H1 (cell line): Measurements from ENCODE around the gene REG4. TPM values are rescaled to one million over a fixed set of nuclear protein-coding genes. Genes with fewer than 3 reads are reported as not detected.

Experiments used
- CTCF ChIA-PET: fragments of 300-600 bp; sonication (Branson Sonifier 250); formaldehyde crosslinking; loops from one replicate; lab custom pipeline; 2021; ENCODE audit not compliant: partially characterized antibody; lab: Charles Lee
- POLR2A ChIA-PET: fragments of 300-600 bp; sonication (Branson Sonifier 250); formaldehyde crosslinking; loops from one replicate; lab custom pipeline; 2021; ENCODE audit warnings: inconsistent platforms; ENCODE audit not compliant: partially characterized antibody; lab: Charles Lee
- DNase-seq, 2 experiments: peaks; one replicate each; pipeline versions ENCODE4 v3.0.0 to v3.0.0-alpha.2; 2010 to 2022; ENCODE audit warnings: low spot score in 2 of 2, low read depth in 1 of 2, mixed read lengths in 1 of 2
- FAIRE-seq: peaks from 2 replicates; lab custom pipeline; 2011; peaks lifted over from hg19 to GRCh38; lab: Jason Lieb, UNC
- H2AFZ ChIP-seq: 2 replicates; pipeline ENCODE4 v1.8.1; 2012; ENCODE audit warnings: low read length, inconsistent platforms
- H2AK5ac ChIP-seq: 2 replicates; pipeline ENCODE4 v1.6.1; 2013; ENCODE audit warnings: low read depth, low read length
- H2BK120ac ChIP-seq: replicated peaks from 2 replicates; pipeline ENCODE3; 2013; ENCODE audit warnings: low read depth, low read length, inconsistent platforms
- H2BK12ac ChIP-seq: 2 replicates; pipeline ENCODE4 v1.6.1; 2013; ENCODE audit warnings: low read depth, low read length
- H2BK15ac ChIP-seq: 2 replicates; pipeline ENCODE4 v1.6.1; 2013; ENCODE audit warnings: low read length
- H2BK20ac ChIP-seq: 2 replicates; pipeline ENCODE4 v1.6.1; 2013; ENCODE audit warnings: low read length
- H2BK5ac ChIP-seq: 2 replicates; pipeline ENCODE4 v1.6.1; 2013; ENCODE audit warnings: low read depth, low read length
- H3K14ac ChIP-seq: 2 replicates; pipeline ENCODE4 v1.6.1; 2013; ENCODE audit warnings: inconsistent platforms; ENCODE audit not compliant: insufficient read length
- H3K18ac ChIP-seq: 2 replicates; pipeline ENCODE4 v1.6.1; 2013; ENCODE audit warnings: low read length; ENCODE audit errors: extremely low read depth
- H3K23ac ChIP-seq: 2 replicates; pipeline ENCODE4 v1.6.1; 2013; ENCODE audit warnings: inconsistent platforms; ENCODE audit not compliant: insufficient read length
- H3K23me2 ChIP-seq: 2 replicates; pipeline ENCODE4 v1.6.1; 2013; ENCODE audit warnings: low read depth, low read length
- H3K27ac ChIP-seq: 2 replicates; pipeline ENCODE4 v1.6.1; 2011; ENCODE audit warnings: low read depth, low read length, inconsistent platforms
- H3K27me3 ChIP-seq, 4 experiments: replicated peaks in 1 of 4; 1 replicate in 1 of 4; 2 replicates in 3 of 4; pipeline versions ENCODE4 v1.6.1 to v1.8.1; 2011 to 2013; ENCODE audit warnings: low read length in 3 of 4, mild to moderate bottlenecking in 3 of 4, inconsistent platforms in 2 of 4, mixed read lengths in 2 of 4, moderate library complexity in 1 of 4; ENCODE audit not compliant: control insufficient read depth in 3 of 4, insufficient read depth in 3 of 4; ENCODE audit errors: extremely low read depth in 1 of 4
- H3K36me3 ChIP-seq, 4 experiments: 2 replicates each; pipeline versions ENCODE4 v1.6.1 to v1.8.1; 2011 to 2013; ENCODE audit warnings: mild to moderate bottlenecking in 4 of 4, low read length in 3 of 4, moderate library complexity in 2 of 4, control low read depth in 1 of 4, inconsistent platforms in 1 of 4; ENCODE audit not compliant: insufficient read depth in 4 of 4, control insufficient read depth in 2 of 4
- H3K4ac ChIP-seq: replicated peaks from 2 replicates; pipeline ENCODE3; 2013; ENCODE audit warnings: low read length, low read depth, mixed read lengths, inconsistent platforms; ENCODE audit not compliant: insufficient read length
- H3K4me1 ChIP-seq, 4 experiments: replicated peaks in 1 of 4; 1 replicate in 1 of 4; 2 replicates in 3 of 4; pipeline versions ENCODE4 v1.6.1 to v1.8.1; 2011 to 2013; ENCODE audit warnings: low read length in 3 of 4, inconsistent platforms in 2 of 4, mixed read lengths in 1 of 4; ENCODE audit not compliant: insufficient read depth in 4 of 4, control insufficient read depth in 3 of 4
- H3K4me2 ChIP-seq, 2 experiments: 2 replicates each; pipeline versions ENCODE4 v1.6.1 to v1.8.1; 2011 to 2013; ENCODE audit warnings: low read depth in 2 of 2, low read length in 2 of 2, control low read depth in 1 of 2, inconsistent platforms in 1 of 2, mild to moderate bottlenecking in 1 of 2; ENCODE audit not compliant: insufficient read depth in 1 of 2
- H3K4me3 ChIP-seq, 4 experiments: fragments of 200-600, 300-600 bp in 1 of 4; sonication (generic), shearing (Covaris generic), sonication (Bioruptor Twin) in 1 of 4; 2 replicates each; pipeline versions ENCODE4 v1.5.1 to v1.8.1; 2011 to 2016; ENCODE audit warnings: low read length in 4 of 4, low read depth in 3 of 4, control low read depth in 2 of 4, inconsistent platforms in 2 of 4, mild to moderate bottlenecking in 2 of 4, mixed read lengths in 1 of 4, moderate library complexity in 1 of 4; ENCODE audit not compliant: insufficient read depth in 2 of 4; ENCODE audit errors: extremely low read depth in 1 of 4
- H3K56ac ChIP-seq: replicated peaks from 2 replicates; pipeline ENCODE3; 2013; ENCODE audit warnings: low read depth, mild to moderate bottlenecking, mixed read lengths, low read length, inconsistent platforms; ENCODE audit not compliant: insufficient read length
- H3K79me1 ChIP-seq: 2 replicates; pipeline ENCODE4 v1.6.1; 2013; ENCODE audit warnings: low read depth, low read length, control low read depth
- H3K79me2 ChIP-seq, 2 experiments: 2 replicates each; pipeline versions ENCODE4 v1.6.1 to v1.8.1; 2012 to 2013; ENCODE audit warnings: low read length in 2 of 2, mild to moderate bottlenecking in 2 of 2, inconsistent platforms in 1 of 2; ENCODE audit not compliant: insufficient read depth in 2 of 2, control insufficient read depth in 1 of 2
- H3K9ac ChIP-seq, 4 experiments: replicated peaks in 1 of 4; 1 replicate in 1 of 4; 2 replicates in 3 of 4; pipeline versions ENCODE4 v1.6.1 to v1.8.1; 2011 to 2013; ENCODE audit warnings: low read depth in 3 of 4, low read length in 3 of 4, control low read depth in 2 of 4, mild to moderate bottlenecking in 2 of 4, moderate library complexity in 2 of 4, inconsistent platforms in 1 of 4; ENCODE audit errors: extremely low read depth in 1 of 4
- H3K9me3 ChIP-seq, 2 experiments: 2 replicates each; pipeline versions ENCODE4 v1.6.1 to v1.8.1; 2012 to 2013; ENCODE audit warnings: mild to moderate bottlenecking in 2 of 2, moderate library complexity in 2 of 2, control low read depth in 1 of 2, inconsistent platforms in 1 of 2, low read depth in 1 of 2, low read length in 1 of 2, mixed read lengths in 1 of 2; ENCODE audit not compliant: insufficient read depth in 2 of 2
- H4K20me1 ChIP-seq, 2 experiments: replicated peaks in 1 of 2; 2 replicates each; pipeline versions ENCODE3 to v1.8.1; 2011 to 2013; ENCODE audit warnings: inconsistent platforms in 2 of 2, low read length in 2 of 2, mild to moderate bottlenecking in 1 of 2; ENCODE audit not compliant: insufficient read depth in 2 of 2, control insufficient read depth in 1 of 2
- H4K5ac ChIP-seq: 2 replicates; pipeline ENCODE4 v1.6.1; 2013; ENCODE audit warnings: low read length, low read depth, mixed read lengths, inconsistent platforms; ENCODE audit not compliant: insufficient read length
- H4K8ac ChIP-seq: 2 replicates; pipeline ENCODE4 v1.8.0; 2013; ENCODE audit warnings: mild to moderate bottlenecking, moderate library complexity, low read length, inconsistent platforms; ENCODE audit not compliant: insufficient read depth; ENCODE audit errors: extremely low read depth
- H4K91ac ChIP-seq: replicated peaks from 2 replicates; pipeline ENCODE3; 2013; ENCODE audit warnings: low read length, mixed read lengths, inconsistent platforms; ENCODE audit not compliant: insufficient read length
- BACH1 ChIP-seq: IDR thresholded peaks from 2 replicates; pipeline ENCODE4 v1.6.1; 2012; ENCODE audit warnings: low read length, improper control_type of control experiment
- BRCA1 ChIP-seq: IDR thresholded peaks from 2 replicates; pipeline ENCODE4 v1.6.1; 2012; ENCODE audit warnings: low read depth, low read length, improper control_type of control experiment
- CBX8 ChIP-seq: fragments of 300-800, 300-1000 bp; sonication (generic); IDR thresholded peaks from 2 replicates; pipeline ENCODE4 v1.7.1; 2016; ENCODE audit warnings: low read depth, low read length, borderline replicate concordance
- CEBPB ChIP-seq: IDR thresholded peaks from 2 replicates; pipeline ENCODE4 v1.6.1; 2012; ENCODE audit warnings: low read depth, low read length
- CREB1 ChIP-seq: IDR thresholded peaks from 2 replicates; pipeline ENCODE4 v1.6.1; 2012; ENCODE audit warnings: inconsistent platforms
- E2F6 ChIP-seq: IDR thresholded peaks from 2 replicates; pipeline ENCODE4 v1.6.1; 2012; ENCODE audit warnings: inconsistent platforms
- GTF2F1 ChIP-seq: IDR thresholded peaks from 2 replicates; pipeline ENCODE4 v1.6.1; 2012; ENCODE audit warnings: low read depth, low read length, improper control_type of control experiment, borderline replicate concordance
- HDAC6 ChIP-seq: IDR thresholded peaks from one replicate; pipeline ENCODE4 v1.7.1; 2012; ENCODE audit warnings: low read depth, mild to moderate bottlenecking, inconsistent platforms, low read length, moderate library complexity
- NANOG ChIP-seq: IDR thresholded peaks from 2 replicates; pipeline ENCODE4 v1.6.1; 2011; ENCODE audit warnings: low read length, low read depth, mild to moderate bottlenecking, inconsistent platforms; ENCODE audit not compliant: insufficient read depth, poor library complexity, severe bottlenecking
- RFX5 ChIP-seq: IDR thresholded peaks from 2 replicates; pipeline ENCODE4 v1.6.1; 2011; ENCODE audit warnings: low read depth, low read length, improper control_type of control experiment, borderline replicate concordance
- SP1 ChIP-seq: IDR thresholded peaks from 2 replicates; pipeline ENCODE4 v1.6.1; 2011; ENCODE audit warnings: low read depth, low read length
- TAF1 ChIP-seq: IDR thresholded peaks from 2 replicates; pipeline ENCODE4 v1.6.1; 2011; ENCODE audit warnings: mild to moderate bottlenecking, low read depth, low read length
- TAF7 ChIP-seq: optimal IDR thresholded peaks from 2 replicates; pipeline ENCODE3; 2011; ENCODE audit warnings: low read depth, mild to moderate bottlenecking, inconsistent platforms, low read length, moderate library complexity, borderline replicate concordance
- TCF12 ChIP-seq: IDR thresholded peaks from 2 replicates; pipeline ENCODE4 v1.6.1; 2011; ENCODE audit warnings: low read depth, mild to moderate bottlenecking, low read length
- YY1 ChIP-seq: IDR thresholded peaks from 2 replicates; pipeline ENCODE4 v1.6.1; 2011; ENCODE audit warnings: low read depth, mild to moderate bottlenecking, low read length
- ZNF274 ChIP-seq: IDR thresholded peaks from 2 replicates; pipeline ENCODE4 v1.7.0; 2012; ENCODE audit warnings: low read length, borderline replicate concordance; ENCODE audit errors: extremely low read depth
- WGBS, 2 experiments: shearing (Covaris generic) in 1 of 2; methylation state at CpG; one replicate each; pipeline versions ENCODE4 v1.1.6 to v1.1.7; 2013 to 2015; ENCODE audit warnings: low lambda C conversion rate in 2 of 2, mixed read lengths in 2 of 2, inconsistent platforms in 1 of 2, low coverage in 1 of 2, missing lambda C conversion rate in 1 of 2; ENCODE audit not compliant: insufficient replicate concordance in 2 of 2, insufficient coverage in 1 of 2, insufficient read length in 1 of 2; ENCODE audit errors: extremely low coverage in 1 of 2, missing lambda C conversion rate in 1 of 2; 5-methylcytosine and 5-hydroxymethylcytosine counted together
- polyA plus RNA-seq, 7 experiments: library from polyadenylated mRNA; depleted of rRNA in 3 of 7; stranded (reverse) in 5 of 7; unstranded in 2 of 7; fragments of >200 nt in 5 of 7; fragments of 200-250 nt in 2 of 7; gene quantifications; 1 replicate in 5 of 7; 2 replicates in 1 of 7; 4 replicates in 1 of 7; pipeline versions ENCODE4 v1.2.1 to v1.2.3, GENCODE V29; 2011 to 2013; ENCODE audit warnings: missing spikeins in 2 of 7, mixed read lengths in 2 of 7
- total RNA-seq: library from RNA; stranded (reverse); fragmentation: NEBNext Ultra II Directional; extraction: Animal tissue kit (Norgen Biotek cat#: 25700); gene quantifications from 2 replicates; pipeline ENCODE4 v1.2.1, GENCODE V29; 2021

The REG4 gene
- total and polyA plus RNA-seq, 2 of the 8 experiments (the other 6 are each of a cell fraction or from before 2014, with no cell fraction given): not detected

GRCh38 chr1:119828266-119828665, 17.0 kb upstream of the REG4 start:
- Histone ChIP-seq H3K14ac (no peak overlapping the region), H2BK20ac (no peak overlapping the region), H2BK15ac (no peak overlapping the region), H3K4me2 (no peak overlapping the region), H3K79me2 (no peaks in the 10 kb centered on the region), H2BK120ac (no peak overlapping the region), H3K27ac (no peak overlapping the region), H3K9ac (no peak overlapping the region), H4K20me1 (no peaks in the 10 kb centered on the region), H3K18ac (no peak overlapping the region), H2AK5ac (no peak overlapping the region), H3K79me1 (no peaks in the 10 kb centered on the region), H4K91ac (no peak overlapping the region), H3K9me3 (no peaks in the 10 kb centered on the region), H3K4ac (no peak overlapping the region), H3K4me3 (no peak overlapping the region), H4K8ac (no peak overlapping the region), H3K23me2 (0 out of 2 replicates have a peak, but pooled peaks cover 2% of the 10 kb centered on the region), H3K27me3 (no peaks in the 10 kb centered on the region), H2BK5ac (no peak overlapping the region), H2AFZ (no peak overlapping the region), H3K36me3 (no peaks in the 10 kb centered on the region), H3K56ac (no peak overlapping the region), H3K4me1 (no peaks in the 10 kb centered on the region), H2BK12ac (no peak overlapping the region), H3K23ac (no peak overlapping the region), H4K5ac (no peak overlapping the region)
- POLR2A ChIA-PET: interaction anchor here (0.7 kb wide), 1 partner anchor 304 kb away, joined by 3 read pairs; no protein-coding TSS in a partner anchor
- DNase-seq (no peak), FAIRE-seq (no peak)
- CTCF ChIA-PET: interaction anchor here (1.6 kb wide), 1 partner anchor 84 kb away, joined by 7 read pairs; no protein-coding TSS in a partner anchor
- whole genome bisulfite sequencing, 2 experiments: 90% methylated on average over 3 of the region's 3 CpGs; no CpG with 5 or more reads in 1 of the 2 experiments
- TF ChIP-seq TAF1 (no peak), NANOG (no peak), GTF2F1 (no peak), ZNF274 (no peak), BRCA1 (no peak), YY1 (no peak), RFX5 (no peak), CEBPB (no peak), TAF7 (no peak), BACH1 (no peak), HDAC6 (no peak), CBX8 (no peak), SP1 (no peak), CREB1 (no peak), E2F6 (no peak), TCF12 (no peak)
